Measurements from ENCODE around the gene MPP2.
"Not testable (repeated sequence)": the region's sequence is repeated elsewhere in the genome, so short reads cannot be mapped to it uniquely, and the experiment has no call there.

MPP2 gene

GRCh38 chr17:43844241-43844640, 63.1 kb downstream of the MPP2 start:
- DNase-seq = no peak

- no peak for DNase-seq
Observed at GRCh38 chr17:43842975-43843325, 64.4 kb downstream of the MPP2 start.

- DNase-seq = not testable (repeated sequence)
Observed at GRCh38 chr17:43842091-43842974, 65.0 kb downstream of the MPP2 start.

GRCh38 chr17:43841282-43841681, 66.1 kb downstream of the MPP2 start:
- DNase-seq = no peak

GRCh38 chr17:43840814-43841213, 66.5 kb downstream of the MPP2 start:
- DNase-seq = no peak

- no peak for DNase-seq
Observed at GRCh38 chr17:43839670-43840108, 67.6 kb downstream of the MPP2 start.

GRCh38 chr17:43834106-43834505, 73.2 kb downstream of the MPP2 start:
- no peak for DNase-seq

- DNase-seq = peak in 1 of 2 donors; percentile 30
Observed at GRCh38 chr17:43832976-43833829, 74.1 kb downstream of the MPP2 start, which contains the start of gene MPP3. TSS of gene MPP3 (minus strand) at chr17:43833146. CDS start at chr17:43831906, 1,240 bp downstream.

GRCh38 chr17:43832168-43832975, 75.0 kb downstream of the MPP2 start:
- peak in 1 of 2 donors; percentile 15 for DNase-seq

GRCh38 chr17:43831633-43832032, 75.7 kb downstream of the MPP2 start:
- DNase-seq = no peak

- peak; percentile 35 to 57 for DNase-seq
Observed at GRCh38 chr17:43830510-43831140, 76.7 kb downstream of the MPP2 start.

- DNase-seq = no peak
Observed at GRCh38 chr17:43829738-43830137, 77.6 kb downstream of the MPP2 start.

- no peak for DNase-seq
Observed at GRCh38 chr17:43827596-43827995, 79.7 kb downstream of the MPP2 start.

- DNase-seq = no peak
Observed at GRCh38 chr17:43826206-43826605, 81.1 kb downstream of the MPP2 start.

GRCh38 chr17:43825567-43825966, 81.8 kb downstream of the MPP2 start:
- no peak for DNase-seq
